GM23338 (cell line): ENCODE data around the gene TMEM239. TPM values are rescaled to one million over a fixed set of nuclear protein-coding genes. Genes with fewer than 3 reads are reported as not detected.
"Not testable (repeated sequence)": the region's sequence is repeated elsewhere in the genome, so short reads cannot be mapped to it uniquely, and the experiment has no call there.

Experiments used
- ATAC-seq: fragments of 200-7000 bp; cut with Tn5 transposase; 3 replicates; pipeline ENCODE4 v1.9.1; 2020
- DNase-seq: peaks from one replicate; pipeline ENCODE4 v3.0.0-alpha.2; 2015; ENCODE audit warnings: low spot score
- H2AFZ ChIP-seq: fragments of 200-600 bp; sonication (generic); 2 replicates; pipeline ENCODE4 v1.8.0; 2016; ENCODE audit warnings: antibody characterized with exemption, mild to moderate bottlenecking, moderate library complexity
- H3F3A ChIP-seq: fragments of 200-600 bp; sonication (generic); replicated peaks from 2 replicates; pipeline ENCODE4 v1.8.0; 2017; ENCODE audit warnings: antibody characterized with exemption, mixed run types, low read depth
- H3K27ac ChIP-seq: fragments of 200-600 bp; sonication (generic); 2 replicates; pipeline ENCODE4 v1.6.1; 2016; ENCODE audit warnings: low read depth
- H3K27me3 ChIP-seq: fragments of 200-600 bp; sonication (generic); 2 replicates; pipeline ENCODE4 v1.8.0; 2016; ENCODE audit warnings: mild to moderate bottlenecking, mixed run types, moderate library complexity; ENCODE audit not compliant: insufficient read depth
- H3K36me3 ChIP-seq: fragments of 200-600 bp; sonication (generic); 2 replicates; pipeline ENCODE4 v1.8.0; 2016; ENCODE audit warnings: mild to moderate bottlenecking; ENCODE audit not compliant: insufficient read depth
- H3K4me1 ChIP-seq: fragments of 200-600 bp; sonication (generic); 2 replicates; pipeline ENCODE4 v1.8.0; 2016; ENCODE audit warnings: mild to moderate bottlenecking, moderate library complexity; ENCODE audit not compliant: insufficient read depth
- H3K4me2 ChIP-seq: fragments of 200-600 bp; sonication (generic); 2 replicates; pipeline ENCODE4 v1.7.1; 2017; ENCODE audit warnings: mixed run types
- H3K4me3 ChIP-seq: fragments of 200-600 bp; sonication (generic); 2 replicates; pipeline ENCODE4 v1.6.1; 2016; ENCODE audit warnings: mixed run types
- H3K79me2 ChIP-seq: fragments of 200-600 bp; sonication (generic); replicated peaks from 2 replicates; pipeline ENCODE4 v1.8.0; 2017; ENCODE audit warnings: mild to moderate bottlenecking; ENCODE audit not compliant: insufficient read depth
- H3K9me2 ChIP-seq: fragments of 200-600 bp; sonication (generic); 2 replicates; pipeline ENCODE4 v1.8.0; 2017; ENCODE audit not compliant: insufficient read depth
- H4K20me1 ChIP-seq: fragments of 200-600 bp; sonication (generic); replicated peaks from 2 replicates; pipeline ENCODE4 v1.8.0; 2017; ENCODE audit warnings: mild to moderate bottlenecking; ENCODE audit not compliant: insufficient read depth
- H3K27ac Mint-ChIP-seq: 2 replicates; pipeline ENCODE4 v1.8.0; 2020; ENCODE audit warnings: inconsistent platforms, mild to moderate bottlenecking, moderate library complexity, mixed read lengths
- H3K27me3 Mint-ChIP-seq: 3 replicates; pipeline ENCODE4 v1.8.0; 2022; ENCODE audit warnings: low read depth, mild to moderate bottlenecking, moderate library complexity, mixed read lengths, inconsistent platforms; ENCODE audit not compliant: insufficient read depth, poor library complexity
- H3K36me3 Mint-ChIP-seq: 3 replicates; pipeline ENCODE4 v1.8.0; 2021; ENCODE audit warnings: low read depth, mild to moderate bottlenecking, inconsistent platforms, moderate library complexity, mixed read lengths
- H3K4me1 Mint-ChIP-seq: 3 replicates; pipeline ENCODE4 v1.8.0; 2020; ENCODE audit warnings: mild to moderate bottlenecking, inconsistent platforms, mixed read lengths
- H3K4me3 Mint-ChIP-seq: 3 replicates; pipeline ENCODE4 v1.8.0; 2021; ENCODE audit warnings: moderate library complexity, mild to moderate bottlenecking, inconsistent platforms, mixed read lengths
- H3K9me3 Mint-ChIP-seq: 3 replicates; pipeline ENCODE4 v1.8.0; 2020; ENCODE audit warnings: moderate library complexity, mild to moderate bottlenecking, inconsistent platforms, mixed read lengths
- CTCF ChIP-seq, 2 experiments: fragments of 200-600 bp in 1 of 2; sonication (generic) in 1 of 2; conservative IDR thresholded peaks; 2 replicates each; pipeline versions ENCODE4 v1.5.1 to v1.6.1; 2016 to 2017; ENCODE audit warnings: antibody characterized with exemption in 2 of 2, low read depth in 2 of 2, mild to moderate bottlenecking in 2 of 2, moderate library complexity in 1 of 2
- EZH2 ChIP-seq: fragments of 200-600 bp; sonication (generic); IDR thresholded peaks from one replicate; pipeline ENCODE4 v1.8.0; 2017; ENCODE audit warnings: antibody characterized with exemption, mild to moderate bottlenecking, low read depth; ENCODE audit not compliant: unreplicated experiment
- JUNB ChIP-seq: IDR thresholded peaks from one replicate; pipeline ENCODE4 v1.6.1; 2016; ENCODE audit warnings: antibody characterized with exemption; ENCODE audit not compliant: unreplicated experiment
- NANOG ChIP-seq: IDR thresholded peaks from 2 replicates; pipeline ENCODE4 v1.6.1; 2016; ENCODE audit warnings: antibody characterized with exemption, borderline replicate concordance
- STAT1 ChIP-seq: IDR thresholded peaks from one replicate; pipeline ENCODE4 v1.6.1; 2016; ENCODE audit warnings: antibody characterized with exemption; ENCODE audit not compliant: unreplicated experiment
- ZNF114 ChIP-seq: fragments of 250-450 bp; sonication (Bioruptor Pico); IDR thresholded peaks from 2 replicates; pipeline ENCODE4 v1.5.0; 2020; ENCODE audit warnings: mild to moderate bottlenecking, moderate library complexity
- ZNF462 ChIP-seq: fragments of 250-450 bp; sonication (Bioruptor Pico); IDR thresholded peaks from 2 replicates; pipeline ENCODE4 v1.5.0; 2020; ENCODE audit warnings: mild to moderate bottlenecking, moderate library complexity
- polyA plus RNA-seq: library from polyadenylated mRNA; unstranded; fragments of >200 nt; fragmentation: Nextera tagmentation; extraction: Ambion mirVana; gene quantifications from 2 replicates; pipeline ENCODE4 v1.2.1, GENCODE V29; 2016
- total RNA-seq: library from RNA; depleted of rRNA; stranded (reverse); fragments of >200 nt; shearing (Covaris generic); gene quantifications from 2 replicates; pipeline ENCODE4 v1.2.3, GENCODE V29; 2014

The TMEM239 gene
- total and polyA plus RNA-seq, 2 experiments from 2014 or later: not detected

GRCh38 chr20:2807019-2807418, 9.1 kb upstream of the TMEM239 start:
- H3K9me3 Mint-ChIP-seq: peaks cover under 1% of the 10 kb centered on the region; the same call in 2 of the 3 replicates
- Histone ChIP-seq H3K4me3 (no peak overlapping the region), H3K4me1 (peaks cover 20% of the 10 kb centered on the region), H3K9me2 (no peaks in the 10 kb centered on the region), H3K4me2 (no peak overlapping the region), H3K79me2 (no peaks in the 10 kb centered on the region), H3F3A (no peaks in the 10 kb centered on the region), H3K36me3 (no peaks in the 10 kb centered on the region), H4K20me1 (peaks cover 3% of the 10 kb centered on the region; the same call in 1 of the 2 replicates), H3K27ac (no peak overlapping the region), H3K27me3 (peaks cover 99% of the 10 kb centered on the region), H2AFZ (no peak overlapping the region)
- H3K4me1 Mint-ChIP-seq: peaks cover 15% of the 10 kb centered on the region
- no peak for DNase-seq
- TF ChIP-seq STAT1 (no peak), EZH2 (no peak), NANOG (no peak), ZNF462 (CRISPR knock-in tag) (no peak), CTCF (conservative IDR thresholded peaks at IDR 0.05; ENCODE audit: low read depth in 2 of 2) (no peak), ZNF114 (CRISPR knock-in tag) (no peak), JUNB (no peak)
- no peak overlapping the region for H3K27ac Mint-ChIP-seq
- H3K27me3 Mint-ChIP-seq: peaks cover 84% of the 10 kb centered on the region
- ATAC-seq: no peak
- no peak overlapping the region for H3K4me3 Mint-ChIP-seq
- H3K36me3 Mint-ChIP-seq: no peaks in the 10 kb centered on the region

GRCh38 chr20:2807929-2808328, 8.2 kb upstream of the TMEM239 start:
- not testable (repeated sequence) for H3K27ac ChIP-seq, H3K36me3 ChIP-seq, H4K20me1 ChIP-seq, DNase-seq, H3F3A ChIP-seq, H3K79me2 ChIP-seq, H3K4me3 Mint-ChIP-seq, H3K9me2 ChIP-seq, H3K27ac Mint-ChIP-seq, H3K4me3 ChIP-seq, H3K36me3 Mint-ChIP-seq, ATAC-seq, H3K4me2 ChIP-seq, H3K9me3 Mint-ChIP-seq, H2AFZ ChIP-seq
- peaks cover 75% of the 10 kb centered on the region for H3K27me3 Mint-ChIP-seq
- peaks cover 15% of the 10 kb centered on the region for H3K4me1 Mint-ChIP-seq
- H3K4me1 ChIP-seq: peaks cover 20% of the 10 kb centered on the region
- peaks cover 99% of the 10 kb centered on the region for H3K27me3 ChIP-seq
